ENCODE measurements around the gene BCDIN3D.
"Not testable (repeated sequence)": the region's sequence is repeated elsewhere in the genome, so short reads cannot be mapped to it uniquely, and the experiment has no call there.

Gene BCDIN3D

DNA sequence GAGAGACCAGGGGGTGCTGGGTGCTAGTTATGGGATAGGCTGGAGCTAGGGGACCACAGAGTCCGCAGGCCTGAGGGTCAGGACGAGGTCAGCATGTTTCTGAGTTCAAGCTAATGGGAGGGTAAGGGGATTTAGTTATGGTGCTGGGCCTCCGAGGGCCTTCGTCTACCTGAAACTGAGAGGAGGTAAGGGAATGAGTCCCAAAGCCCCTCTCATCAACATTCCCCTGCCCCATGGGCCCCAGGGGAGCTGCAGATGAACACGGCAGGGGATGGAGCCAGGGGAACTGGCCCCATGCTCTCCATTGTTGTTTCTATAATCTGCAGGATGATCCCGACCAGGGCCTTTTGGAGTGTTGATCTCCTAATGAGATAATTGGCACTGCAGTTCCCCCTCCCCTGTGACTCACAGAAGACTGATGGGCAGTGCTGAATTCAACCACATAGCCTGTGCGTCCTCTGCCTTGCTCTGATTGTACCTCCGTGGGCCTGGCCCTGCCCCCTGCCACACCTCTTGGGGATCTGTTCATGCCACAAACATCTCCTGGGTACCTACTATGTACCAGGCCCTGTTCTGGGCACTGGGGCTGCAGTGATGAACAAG lies 39.4 kb upstream of the BCDIN3D start:
- TF ChIP-seq, protein P1, sequence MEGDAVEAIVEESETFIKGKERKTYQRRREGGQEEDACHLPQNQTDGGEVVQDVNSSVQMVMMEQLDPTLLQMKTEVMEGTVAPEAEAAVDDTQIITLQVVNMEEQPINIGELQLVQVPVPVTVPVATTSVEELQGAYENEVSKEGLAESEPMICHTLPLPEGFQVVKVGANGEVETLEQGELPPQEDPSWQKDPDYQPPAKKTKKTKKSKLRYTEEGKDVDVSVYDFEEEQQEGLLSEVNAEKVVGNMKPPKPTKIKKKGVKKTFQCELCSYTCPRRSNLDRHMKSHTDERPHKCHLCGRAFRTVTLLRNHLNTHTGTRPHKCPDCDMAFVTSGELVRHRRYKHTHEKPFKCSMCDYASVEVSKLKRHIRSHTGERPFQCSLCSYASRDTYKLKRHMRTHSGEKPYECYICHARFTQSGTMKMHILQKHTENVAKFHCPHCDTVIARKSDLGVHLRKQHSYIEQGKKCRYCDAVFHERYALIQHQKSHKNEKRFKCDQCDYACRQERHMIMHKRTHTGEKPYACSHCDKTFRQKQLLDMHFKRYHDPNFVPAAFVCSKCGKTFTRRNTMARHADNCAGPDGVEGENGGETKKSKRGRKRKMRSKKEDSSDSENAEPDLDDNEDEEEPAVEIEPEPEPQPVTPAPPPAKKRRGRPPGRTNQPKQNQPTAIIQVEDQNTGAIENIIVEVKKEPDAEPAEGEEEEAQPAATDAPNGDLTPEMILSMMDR (IDR thresholded peaks at IDR 0.05; ENCODE audit: low read depth, low read length), result no peak
- no peak overlapping the region for H3K4me3 ChIP-seq (ENCODE audit: low read depth, low read length)

DNA sequence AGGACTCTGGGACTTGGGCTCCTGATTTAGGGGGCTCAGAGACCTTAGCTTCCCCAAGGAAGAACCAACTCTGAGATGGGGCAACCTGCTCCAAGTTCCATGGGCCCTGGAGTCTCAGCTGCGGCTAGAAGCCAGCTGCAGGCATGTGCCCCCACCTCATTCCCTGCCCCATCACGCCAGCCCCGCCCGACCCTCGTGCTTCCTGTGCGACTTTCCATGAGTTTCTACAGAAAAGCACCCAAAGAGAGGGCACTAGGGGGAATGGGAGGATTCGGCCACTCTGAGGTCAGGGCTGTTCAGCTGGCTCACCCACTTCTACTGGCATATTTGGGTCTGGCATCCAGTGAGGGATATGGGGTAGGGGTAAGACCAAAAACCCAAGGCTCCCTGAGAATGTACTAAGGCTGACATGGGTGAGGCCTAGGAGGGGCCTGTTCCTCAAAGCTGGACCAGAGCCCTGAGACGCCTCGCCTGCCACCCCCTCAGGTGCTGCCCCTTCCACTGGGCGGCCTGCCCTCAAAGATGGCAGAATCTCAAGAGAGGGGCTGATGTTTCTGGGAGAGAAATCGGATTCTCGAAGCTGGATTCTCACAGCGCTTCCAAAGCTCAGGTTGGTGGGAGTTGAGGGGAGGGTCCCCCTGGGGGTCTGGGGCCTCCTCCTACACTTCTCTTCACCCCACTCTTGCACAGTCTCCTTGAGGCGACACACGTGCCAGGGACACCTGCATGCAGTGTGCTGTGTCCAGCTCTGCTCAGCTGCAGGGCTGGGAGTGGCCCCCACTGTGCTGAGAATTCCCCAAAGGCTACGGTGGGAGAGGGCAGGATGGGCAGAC lies 38.7 kb upstream of the BCDIN3D start:
- no peak overlapping the region for H3K4me3 ChIP-seq (ENCODE audit: low read depth, low read length)
- TF ChIP-seq, protein P1 (IDR thresholded peaks at IDR 0.05; ENCODE audit: low read depth, low read length), result no peak

DNA sequence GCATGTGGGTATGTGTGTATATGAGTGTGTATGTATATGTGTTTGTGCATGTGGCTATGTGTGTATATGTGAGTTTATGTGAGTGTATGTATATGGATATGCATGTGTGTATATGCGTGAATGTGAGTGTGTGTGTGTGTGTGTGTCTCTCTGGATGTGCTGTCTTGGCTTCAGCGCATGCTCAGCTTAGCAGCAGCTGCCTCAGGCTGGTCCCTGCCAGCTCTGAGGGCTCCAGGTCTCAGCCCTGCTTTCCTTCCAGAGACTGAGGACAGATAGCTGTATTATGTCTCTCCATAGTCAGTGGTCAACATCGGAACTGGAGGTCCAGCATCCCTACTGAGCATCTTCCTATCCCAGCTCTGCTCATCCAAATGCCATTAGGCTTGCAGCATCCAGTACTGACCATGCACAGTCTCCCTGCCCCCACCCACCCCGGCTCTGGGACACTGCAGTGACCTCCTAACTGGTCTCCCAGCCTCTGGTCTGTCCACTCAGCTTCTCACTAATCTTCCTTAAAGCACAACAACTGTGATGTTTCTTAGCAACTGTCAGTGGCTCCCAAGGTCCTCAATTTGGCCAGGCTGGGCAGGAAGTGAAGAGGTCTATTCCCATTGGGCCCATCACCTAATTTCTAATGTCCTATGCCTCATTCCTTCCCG lies 38.0 kb upstream of the BCDIN3D start:
- TF ChIP-seq, protein P1 (IDR thresholded peaks at IDR 0.05; ENCODE audit: low read depth, low read length), result no peak
- no peak overlapping the region for H3K4me3 ChIP-seq (ENCODE audit: low read depth, low read length)

DNA sequence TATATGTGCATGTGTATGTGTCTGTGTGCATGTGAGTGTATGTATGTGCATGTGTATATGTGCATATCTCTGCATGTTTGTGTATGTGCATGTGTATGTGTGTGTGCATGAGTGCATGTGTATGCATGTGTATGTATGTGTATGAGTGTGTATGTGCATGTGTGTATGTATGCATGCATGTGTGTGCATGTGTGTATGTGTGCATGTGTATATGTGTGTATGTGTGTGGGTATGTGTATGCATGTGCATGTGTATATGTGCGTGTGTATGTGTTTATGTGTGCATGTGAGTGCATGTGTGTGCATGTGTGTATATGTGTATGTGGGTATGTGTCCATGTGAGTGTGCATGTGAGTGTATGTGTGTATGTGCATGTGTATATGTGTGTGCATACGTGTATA lies 36.2 kb upstream of the BCDIN3D start:
- not testable (repeated sequence) for H3K4me3 ChIP-seq (ENCODE audit: low read depth, low read length)

DNA sequence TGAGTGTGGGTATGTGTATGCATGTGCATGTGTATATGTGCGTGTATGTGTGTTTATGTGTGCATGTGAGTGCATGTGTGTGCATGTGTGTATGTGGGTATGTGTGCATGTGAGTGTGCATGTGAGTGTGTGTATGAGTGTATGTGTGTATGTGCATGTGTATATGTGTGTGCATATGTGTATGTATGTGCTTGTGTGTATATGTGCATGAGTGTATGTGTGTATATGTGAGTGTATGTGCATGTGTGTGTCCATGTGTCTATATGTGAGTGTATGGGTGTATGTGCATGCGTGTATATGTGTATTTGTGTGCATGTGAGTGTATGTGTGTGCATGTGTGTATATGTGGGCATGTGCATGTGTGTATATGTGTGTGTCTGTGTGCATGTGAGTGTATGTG lies 35.1 kb upstream of the BCDIN3D start:
- H3K4me3 ChIP-seq (ENCODE audit: low read depth, low read length), result no peak overlapping the region
- TF ChIP-seq, protein P1 (IDR thresholded peaks at IDR 0.05; ENCODE audit: low read depth, low read length), result no peak

DNA sequence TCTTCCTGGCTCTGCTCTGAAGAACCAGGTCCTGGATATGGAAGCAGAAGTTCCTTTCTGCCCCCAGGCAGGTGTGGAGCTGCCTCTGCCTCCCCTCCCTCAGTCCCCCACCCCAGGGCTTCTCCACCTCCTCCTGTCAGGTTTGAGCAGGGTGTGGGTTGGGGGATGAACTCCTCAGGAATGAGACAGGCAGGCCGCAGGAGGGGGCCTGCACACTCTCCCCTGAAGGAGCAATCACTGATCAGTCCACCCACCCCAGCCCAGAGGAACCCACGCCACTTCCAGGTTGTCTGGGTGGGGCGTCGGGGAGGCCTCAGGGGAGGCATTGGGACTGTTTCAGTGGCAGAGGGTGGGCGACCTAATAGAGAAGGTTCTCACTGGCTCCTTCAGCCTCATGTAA lies 34.2 kb upstream of the BCDIN3D start:
- TF ChIP-seq, protein P1 (IDR thresholded peaks at IDR 0.05; ENCODE audit: low read depth, low read length), result no peak
- no peak overlapping the region for H3K4me3 ChIP-seq (ENCODE audit: low read depth, low read length)

DNA sequence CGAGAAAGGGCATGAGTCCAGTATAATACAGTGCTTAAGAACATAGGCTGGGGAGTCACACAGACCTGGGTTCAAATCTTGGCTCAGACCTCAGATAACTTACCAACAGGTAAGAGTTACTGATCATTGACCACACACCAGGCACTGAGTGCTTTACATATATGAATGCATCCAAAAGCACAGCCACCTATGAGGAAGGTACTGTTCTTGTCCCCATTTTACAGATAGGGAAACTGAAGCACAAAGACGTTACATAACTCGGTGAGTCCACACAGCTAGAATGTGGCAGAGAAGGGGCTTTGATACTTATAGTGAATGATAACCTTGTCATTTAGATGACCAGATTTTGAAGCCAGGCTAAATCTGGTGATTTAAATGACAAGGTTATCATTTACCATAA lies 33.2 kb upstream of the BCDIN3D start:
- no peak overlapping the region for H3K4me3 ChIP-seq (ENCODE audit: low read depth, low read length)
- TF ChIP-seq, protein P1 (IDR thresholded peaks at IDR 0.05; ENCODE audit: low read depth, low read length), result no peak

All from WI38 (cell line).